NCI-H2227 (cell line): ENCODE results near the gene HOXB13.

Source experiments
- DNase-seq: peaks from one replicate; lab custom pipeline; 2025; ENCODE audit not compliant: unreplicated experiment; lab: John Stamatoyannopoulos, UW

HOXB13 gene

DNA sequence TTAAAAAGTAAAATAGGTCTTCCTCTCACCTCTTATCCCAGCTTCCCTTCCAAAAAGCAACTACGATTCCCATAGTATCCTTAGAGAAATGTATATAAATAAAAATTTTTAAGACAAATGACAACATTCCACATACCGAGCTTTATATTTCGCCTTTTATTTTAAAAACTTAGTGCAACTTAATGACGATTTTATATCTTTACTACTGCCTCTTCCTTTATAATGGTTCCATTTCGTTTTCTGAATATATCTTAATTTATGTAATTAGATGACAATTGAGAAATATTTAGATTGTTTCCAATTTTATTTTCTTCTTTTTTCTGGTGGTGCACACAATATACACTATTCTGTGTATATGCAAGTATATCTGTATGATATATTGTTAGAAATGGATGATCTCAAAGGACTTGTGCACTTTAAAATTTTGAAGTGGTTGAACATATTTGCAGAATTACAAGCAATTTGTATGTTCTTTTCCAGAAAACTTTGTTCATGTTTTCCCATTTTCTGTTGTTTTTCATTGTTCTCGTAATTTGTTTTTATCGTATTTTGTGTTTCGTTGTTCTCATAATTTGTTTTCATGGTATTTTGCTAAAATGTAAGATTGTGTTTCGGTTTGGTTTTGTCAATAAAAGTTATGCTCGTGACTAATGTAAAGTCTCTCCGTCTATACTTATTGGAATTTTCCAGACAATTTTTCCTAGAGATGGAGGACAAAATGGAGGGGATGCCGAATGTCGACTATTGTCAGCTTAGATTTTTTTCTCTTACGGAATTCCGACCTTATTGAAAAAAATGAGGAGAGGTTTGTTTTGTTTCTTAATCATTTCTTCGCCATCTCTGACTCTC, 20.4 kb upstream of the HOXB13 start:
- DNase-seq, result no peak

DNA sequence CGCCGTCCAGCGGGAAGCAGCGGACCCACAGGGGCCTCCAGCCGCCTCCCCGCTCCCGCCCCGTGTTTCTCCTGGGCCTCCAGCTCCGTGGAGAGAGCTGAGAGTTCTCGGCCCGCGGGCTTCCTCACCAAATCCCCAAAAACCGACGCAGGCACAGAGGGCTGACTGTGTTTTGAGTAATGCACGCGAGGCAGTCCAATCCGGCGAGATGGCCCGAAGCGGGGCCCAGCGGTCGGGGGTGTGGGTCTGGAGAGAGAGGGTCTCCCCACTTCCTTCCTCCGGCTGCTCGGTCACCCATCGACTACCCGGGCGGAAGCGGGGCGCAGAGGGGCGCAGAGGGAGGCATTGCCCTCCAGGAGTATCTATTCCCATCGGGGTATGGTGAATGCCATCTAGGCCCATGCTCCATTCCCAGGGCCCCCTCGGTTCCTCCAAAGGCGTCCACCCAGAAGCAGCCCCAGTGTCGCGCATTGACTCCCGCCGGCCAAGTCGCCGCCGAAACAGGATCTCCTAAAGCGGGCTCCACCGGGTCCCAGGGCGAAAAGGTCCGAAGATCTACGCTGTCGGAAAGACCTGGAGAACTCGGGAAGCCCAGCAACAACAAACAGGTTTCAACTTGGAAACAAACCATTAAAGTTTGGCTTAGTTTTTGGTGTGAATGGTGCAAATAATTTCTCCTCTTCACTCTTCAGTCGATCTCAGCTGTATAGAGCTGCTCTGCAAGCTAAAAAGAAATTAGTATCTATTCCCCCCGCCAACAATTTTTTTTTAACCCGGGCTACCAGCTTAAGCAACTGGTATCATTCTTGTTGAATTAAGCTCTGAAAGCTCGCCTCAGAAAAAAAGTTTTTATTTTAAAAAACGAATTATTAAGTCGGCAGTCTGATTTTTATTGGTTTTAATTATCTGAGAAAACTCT, 19.2 kb upstream of the HOXB13 start:
- no peak for DNase-seq

DNA sequence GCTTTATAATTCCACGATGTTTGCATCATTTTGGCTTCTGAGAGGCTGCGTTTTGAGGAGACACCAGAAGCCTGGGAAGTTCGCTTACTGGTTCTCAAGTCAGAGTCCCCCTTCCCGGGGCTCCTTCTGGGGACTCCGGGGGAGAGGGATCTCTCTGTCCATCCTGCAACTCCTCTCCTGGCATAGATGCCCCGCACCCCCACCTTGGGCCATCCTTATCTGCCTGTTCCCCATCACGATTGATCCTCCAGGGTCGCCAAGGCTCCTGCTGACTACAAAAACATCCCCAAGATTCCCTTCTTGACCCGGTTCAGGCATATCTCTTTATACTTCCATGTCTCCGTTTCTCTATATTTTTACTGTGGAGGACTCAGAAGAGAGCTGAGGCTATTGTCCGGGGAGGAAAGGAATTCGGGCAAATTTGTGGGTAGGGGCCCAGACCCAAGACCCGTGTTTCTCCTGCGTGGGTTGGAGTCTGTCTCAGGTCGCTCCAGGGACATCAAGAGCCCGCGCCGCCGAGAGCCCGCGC, 18.4 kb upstream of the HOXB13 start:
- no peak for DNase-seq

DNA sequence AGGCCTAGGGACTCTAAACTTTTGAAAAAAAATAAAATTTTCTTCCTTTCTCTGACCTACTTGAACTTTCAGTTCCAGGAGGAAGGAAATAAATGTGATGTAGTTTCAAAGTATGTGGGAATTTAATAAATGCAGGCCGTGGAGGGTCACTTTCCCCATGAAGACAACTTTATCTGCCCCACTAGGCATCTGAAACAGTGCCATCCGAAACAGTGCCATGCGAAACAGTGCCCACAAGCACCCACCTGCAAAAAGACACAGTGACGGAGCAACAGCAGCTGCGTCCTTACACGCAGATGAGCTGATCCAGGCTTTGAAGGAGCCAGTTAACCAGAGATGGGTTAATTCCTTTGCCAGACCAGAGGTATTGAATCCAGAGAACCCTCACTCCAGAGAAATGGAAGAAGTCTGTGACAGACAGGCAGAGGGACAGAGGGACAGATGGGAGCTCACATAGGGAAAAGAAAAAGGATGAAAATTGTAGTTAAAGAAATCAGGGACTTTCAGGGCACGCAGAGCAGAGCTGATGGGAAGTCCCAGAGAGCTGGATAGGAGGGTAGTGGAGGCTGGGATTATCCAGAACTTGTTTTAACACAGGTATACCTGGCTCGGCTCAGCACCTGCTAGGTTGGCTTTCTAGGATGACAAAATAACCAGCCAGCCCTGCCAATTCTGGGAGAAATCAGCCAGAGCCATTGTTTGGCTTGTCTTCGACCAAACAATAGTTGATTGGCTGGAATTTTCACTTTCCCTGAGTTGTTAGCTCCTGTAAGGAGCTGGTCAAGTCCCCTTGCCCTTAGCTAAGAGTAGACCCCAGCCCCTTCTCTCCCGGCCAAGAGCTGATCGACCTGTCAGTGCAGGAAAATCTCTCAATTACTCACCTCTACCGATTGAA, 17.1 kb upstream of the HOXB13 start:
- DNase-seq, result no peak

DNA sequence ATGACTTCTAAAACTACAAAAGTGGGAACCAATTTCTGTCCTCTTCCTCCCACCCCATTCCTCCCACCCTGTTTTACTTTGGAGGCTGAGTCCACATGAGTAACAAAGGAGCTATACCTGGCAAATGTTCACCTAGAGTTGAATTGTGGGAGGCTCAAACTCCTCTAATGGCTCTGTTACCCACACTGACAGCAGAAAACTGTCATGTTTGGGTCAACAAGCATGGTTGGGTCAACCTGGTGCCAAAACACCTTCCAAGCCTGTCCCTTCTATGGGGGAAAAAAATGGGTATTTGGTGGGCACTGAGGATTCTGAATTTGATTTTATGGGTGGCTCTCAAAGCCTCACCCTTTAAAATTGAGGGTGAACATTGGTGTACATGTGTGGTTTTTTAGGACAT, 12.0 kb upstream of the HOXB13 start:
- no peak for DNase-seq

DNA sequence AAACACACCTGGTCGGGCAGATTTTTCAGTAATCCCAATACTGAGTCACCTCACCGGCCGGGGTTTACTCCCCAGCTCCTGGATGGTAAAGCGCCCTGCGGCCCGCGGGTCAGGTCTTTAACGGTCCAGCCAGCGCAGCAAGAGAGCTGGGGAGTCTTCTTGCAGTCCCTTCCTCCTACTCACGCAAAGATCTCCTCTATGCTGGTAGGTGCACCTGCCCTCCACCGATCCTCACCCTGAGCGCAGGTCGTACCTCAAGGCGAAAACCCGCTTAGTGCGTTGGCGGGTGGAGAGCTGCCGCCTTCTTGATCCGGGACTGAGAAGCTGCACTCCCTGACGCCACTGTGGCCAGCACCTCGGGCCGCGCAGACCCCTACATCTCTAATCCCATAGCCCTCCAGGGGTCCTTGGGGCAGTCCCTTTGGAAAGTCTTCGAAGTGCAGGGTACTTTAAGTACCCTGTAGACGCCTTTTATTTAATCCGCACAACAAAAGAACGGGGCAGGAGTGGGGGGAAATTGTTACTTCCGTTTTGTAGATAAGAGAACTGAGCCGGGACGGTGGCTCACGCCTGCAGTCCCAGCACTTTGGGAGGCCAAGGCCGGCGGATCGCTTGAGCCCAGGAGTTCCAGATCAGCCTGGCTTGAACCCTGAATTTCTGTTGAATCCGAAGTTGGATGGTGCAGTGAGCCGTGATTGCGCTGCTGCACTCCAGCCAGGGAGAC, 10.4 kb upstream of the HOXB13 start:
- DNase-seq, result no peak

DNA sequence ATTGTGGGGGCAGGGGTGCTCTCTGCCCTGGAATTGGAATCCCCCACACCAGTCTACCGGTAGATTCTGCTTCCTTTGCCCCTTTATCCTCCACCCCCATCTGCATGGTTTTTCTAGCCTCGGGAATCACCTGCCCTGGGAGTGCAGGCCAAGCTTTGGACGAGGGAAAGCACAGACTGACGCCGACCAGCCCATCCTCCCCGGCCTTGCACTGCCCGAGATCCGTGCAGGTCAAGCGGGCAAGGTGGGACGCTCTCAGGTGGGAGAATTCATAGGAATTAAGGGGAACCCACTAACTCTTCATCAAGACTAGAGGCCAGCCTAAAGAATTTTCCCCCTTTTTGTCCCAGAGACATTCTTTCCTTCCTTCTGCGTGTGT, 9.9 kb upstream of the HOXB13 start:
- no peak for DNase-seq

DNA sequence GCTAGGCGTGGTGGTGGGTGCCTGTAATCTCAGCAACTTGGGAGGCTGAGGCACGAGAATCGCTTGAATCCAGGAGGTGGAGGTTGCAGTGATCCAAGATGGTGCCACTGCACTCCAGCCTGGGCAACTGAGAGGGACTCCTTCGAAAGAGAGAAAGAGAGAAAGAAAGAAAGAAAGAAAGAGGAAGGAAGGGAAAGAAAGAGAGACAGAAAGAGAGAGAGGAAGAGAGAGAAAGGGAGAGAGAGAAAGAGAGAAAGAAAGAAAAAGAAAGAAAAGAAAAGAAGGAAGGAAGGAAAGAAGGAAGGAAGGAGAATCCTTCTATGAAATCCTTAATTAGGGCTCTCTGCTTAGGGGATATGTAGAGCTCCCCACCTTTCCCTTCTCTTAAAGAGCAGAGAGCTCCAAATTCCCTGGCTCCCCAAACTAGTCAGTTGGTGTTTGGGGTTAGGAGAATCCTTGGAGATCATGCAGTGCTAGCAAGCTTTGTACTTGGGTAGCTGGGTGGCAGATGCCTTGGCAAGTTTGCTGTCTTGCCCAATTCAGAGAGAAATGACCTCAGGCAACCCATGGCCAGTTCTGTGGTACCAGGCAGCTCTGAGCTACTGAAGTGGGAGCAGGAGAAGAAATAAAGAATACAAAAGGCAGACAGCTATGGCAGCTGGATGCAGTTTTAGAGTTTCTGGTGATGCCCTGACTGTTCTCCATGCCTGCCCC, 8.9 kb upstream of the HOXB13 start:
- DNase-seq, result no peak

DNA sequence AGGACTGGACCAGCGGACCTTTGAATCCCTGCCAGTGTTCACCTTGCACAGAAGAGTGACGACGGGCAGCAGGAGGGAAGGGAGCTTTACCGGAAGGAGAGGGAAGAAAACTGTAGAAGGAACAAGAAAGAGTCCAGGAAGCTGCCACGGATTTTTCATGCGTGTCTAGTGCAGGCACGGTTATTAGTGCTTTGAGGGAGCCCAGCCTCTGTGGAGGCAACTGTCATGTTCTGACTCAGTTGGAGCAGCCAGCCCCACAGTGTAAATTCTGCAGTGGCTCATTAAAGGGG, 6.5 kb upstream of the HOXB13 start:
- no peak for DNase-seq

DNA sequence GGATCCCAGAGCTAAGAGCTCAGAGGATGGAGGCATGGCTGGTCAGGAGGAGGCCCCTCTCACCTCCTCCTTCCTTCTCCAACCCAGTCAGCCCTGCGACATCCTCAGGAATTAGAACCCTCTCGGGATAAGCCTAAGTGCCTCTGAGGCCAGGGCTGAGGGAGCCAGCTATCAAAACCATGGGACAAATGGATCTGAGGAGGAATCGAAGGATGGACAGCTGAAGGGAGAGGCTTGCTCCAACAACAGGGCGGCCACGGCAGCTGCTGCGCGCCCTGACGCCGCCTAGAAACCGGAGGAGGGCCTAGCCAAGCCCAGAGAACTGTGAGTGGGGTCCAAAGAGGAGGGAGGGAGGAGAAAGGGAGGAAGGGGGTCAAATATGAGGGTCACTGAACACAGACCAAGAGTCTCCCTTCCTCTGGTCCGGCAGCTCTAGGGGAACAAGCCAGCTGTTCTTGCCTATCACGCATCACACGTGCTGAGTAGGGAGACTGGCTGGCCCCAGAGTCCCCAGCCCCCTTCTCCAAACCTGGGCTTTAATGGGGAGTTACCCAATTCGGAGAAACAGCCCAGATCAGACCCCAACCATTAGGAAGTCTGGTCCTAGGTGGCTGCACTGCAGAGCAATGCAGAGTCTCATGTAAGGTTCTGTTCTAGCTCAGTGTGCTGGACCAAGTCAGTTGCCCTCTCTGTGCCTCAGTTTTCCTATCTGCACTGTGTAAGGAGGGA, 5.9 kb upstream of the HOXB13 start:
- DNase-seq, result no peak

DNA sequence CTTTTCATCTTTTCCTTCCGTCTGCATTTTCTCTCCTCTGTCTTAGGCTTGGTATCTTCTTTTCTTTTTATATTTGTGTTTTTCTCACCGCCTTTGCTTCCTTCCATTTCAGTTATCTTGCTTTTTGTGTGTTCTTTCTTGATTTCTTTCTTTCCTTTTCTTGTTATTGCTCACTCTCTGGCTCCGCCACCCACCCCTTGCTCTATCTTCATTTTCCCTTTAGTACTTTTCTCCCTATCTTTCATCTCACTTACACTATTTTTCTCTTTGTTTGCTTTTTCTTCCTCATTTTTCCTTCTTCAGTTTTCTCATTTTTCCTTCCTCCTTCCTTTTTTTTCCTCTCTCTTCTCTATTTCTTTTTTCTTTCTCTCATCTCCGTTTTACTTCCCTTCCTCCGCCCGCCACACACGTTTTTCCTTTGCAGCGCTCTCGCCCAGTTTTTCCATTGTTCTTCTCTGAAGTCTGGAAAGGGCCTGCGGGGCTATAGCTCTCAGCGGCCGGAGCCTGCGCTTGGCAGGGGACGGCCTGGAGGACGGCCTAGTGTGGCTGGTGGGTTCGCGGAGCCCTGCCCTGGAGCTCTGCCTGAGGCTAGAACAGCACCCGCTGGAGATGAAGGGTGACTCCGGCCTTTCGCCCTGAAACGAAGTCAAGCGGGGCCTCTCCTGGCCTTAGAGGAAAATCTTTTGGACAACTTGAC, 5.2 kb upstream of the HOXB13 start:
- no peak for DNase-seq

DNA sequence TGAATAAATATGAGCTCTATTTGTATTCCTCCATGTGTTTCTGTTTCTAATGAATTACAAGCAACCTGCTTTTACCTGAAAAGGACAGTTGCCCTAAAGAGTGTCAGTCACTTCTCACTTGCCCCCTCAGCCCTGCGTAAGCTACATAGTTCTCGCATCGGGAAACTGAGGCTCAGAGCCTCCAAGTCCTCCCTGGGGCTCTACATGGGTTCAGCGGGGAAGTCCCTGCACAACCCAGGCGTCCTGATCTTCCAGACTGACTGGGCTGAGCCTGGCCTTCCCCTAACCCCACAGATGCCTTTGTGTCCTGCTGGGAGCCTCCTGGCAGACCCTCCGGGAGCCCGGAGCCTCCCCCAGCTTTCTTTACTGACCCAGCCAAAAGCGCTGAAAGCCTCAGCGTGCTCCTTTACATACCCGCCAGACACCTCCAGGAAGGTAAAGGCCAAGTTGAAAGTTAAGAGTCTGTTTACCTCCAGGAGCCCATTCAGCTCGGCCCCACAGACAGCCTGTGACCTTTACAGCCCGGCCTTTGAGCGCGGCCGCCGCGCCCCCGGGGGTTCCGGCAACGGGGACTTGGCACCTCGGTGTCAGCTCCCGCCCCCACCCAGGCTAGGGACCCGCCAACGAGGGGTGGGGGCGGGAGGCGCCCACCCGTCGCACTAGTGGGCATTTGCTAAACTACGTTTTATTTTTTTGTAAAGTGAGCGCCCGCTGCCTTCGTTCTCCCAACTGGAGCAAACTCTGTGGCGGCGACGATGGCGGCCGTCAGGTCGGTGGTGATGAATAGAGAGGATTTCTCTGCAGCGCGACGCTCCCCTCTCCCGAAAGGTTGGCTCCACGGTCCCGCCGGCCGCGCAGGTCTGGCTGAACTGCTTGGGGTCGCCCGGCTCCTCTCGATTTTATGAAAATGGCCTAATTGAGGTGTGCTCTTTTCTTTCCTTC, 4.4 kb upstream of the HOXB13 start:
- no peak for DNase-seq

DNA sequence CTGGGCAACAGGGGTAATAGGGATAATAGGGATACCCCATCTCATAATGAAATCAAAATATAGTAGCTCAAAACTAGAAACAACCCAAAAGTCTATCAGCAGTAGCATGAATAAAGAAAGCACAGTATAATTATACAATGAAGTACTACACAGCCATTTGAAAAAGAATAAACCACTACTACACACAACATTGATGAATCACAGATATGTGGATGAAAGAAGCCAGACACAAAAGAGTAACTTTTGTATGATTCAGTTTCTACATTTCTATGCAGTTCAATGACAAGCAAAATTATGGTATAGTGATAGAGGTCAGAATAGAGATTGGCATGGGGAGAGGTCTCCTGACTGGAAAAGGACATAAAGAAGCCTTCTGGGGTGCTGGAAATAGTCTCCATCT, 2.8 kb upstream of the HOXB13 start:
- DNase-seq, result no peak

DNA sequence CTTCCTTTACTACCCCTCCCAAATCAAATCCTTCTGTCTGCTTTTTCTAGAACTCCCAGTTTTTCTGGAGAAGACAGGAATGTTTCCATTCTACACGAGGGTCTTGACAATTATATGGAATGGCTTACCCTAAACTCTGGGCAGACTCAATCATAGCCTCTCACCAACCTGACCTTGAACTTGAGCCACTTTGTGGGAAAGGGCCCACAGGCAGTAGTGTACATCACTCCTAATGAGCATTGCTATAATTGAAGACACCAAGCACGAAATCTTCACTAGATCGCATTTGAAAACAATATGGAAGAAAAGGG, 1.6 kb upstream of the HOXB13 start:
- DNase-seq, result no peak

DNA sequence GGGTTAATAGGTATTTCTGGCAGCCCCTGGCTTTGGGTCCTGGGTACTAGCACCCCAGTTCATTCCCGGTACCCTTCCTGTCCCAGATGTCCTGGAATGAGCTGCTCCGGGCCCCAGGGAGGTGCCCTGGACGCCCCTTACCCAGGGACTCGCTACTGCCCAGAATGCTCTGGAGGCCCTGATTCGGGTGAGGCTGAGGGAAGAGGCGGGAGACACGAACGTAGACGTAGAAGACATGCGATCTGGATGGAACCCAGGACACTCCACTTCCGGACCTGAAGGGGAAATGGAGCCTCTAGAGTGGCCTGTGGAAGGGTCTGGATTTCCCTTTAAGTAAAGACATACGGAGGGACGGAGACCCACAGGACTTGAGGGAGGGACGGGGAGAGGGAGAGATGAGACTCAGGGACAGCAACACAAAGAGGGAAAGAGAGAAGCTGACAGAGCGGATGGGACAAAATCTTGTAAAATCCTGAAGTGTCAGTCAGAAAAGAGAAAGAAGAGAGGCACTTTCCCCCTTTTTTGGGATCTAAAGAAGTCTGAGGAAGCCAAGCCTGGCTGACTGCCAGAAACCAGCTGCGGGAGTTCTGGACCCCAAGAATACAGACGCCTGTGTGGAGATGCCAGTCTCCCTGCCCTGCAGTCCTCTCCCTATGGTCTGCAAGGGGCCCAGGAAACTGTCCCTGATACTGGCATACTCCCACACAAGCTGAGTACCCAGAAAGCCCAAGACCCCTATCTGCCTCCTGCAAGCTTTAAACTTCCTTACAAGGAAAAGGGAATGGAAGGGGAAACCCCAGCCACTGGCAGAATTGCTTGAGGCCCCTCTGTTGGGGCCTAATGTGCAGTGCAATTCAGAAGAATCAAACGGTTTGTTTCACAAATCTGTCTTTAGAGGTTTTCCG, 1.0 kb upstream of the HOXB13 start:
- no peak for DNase-seq

DNA sequence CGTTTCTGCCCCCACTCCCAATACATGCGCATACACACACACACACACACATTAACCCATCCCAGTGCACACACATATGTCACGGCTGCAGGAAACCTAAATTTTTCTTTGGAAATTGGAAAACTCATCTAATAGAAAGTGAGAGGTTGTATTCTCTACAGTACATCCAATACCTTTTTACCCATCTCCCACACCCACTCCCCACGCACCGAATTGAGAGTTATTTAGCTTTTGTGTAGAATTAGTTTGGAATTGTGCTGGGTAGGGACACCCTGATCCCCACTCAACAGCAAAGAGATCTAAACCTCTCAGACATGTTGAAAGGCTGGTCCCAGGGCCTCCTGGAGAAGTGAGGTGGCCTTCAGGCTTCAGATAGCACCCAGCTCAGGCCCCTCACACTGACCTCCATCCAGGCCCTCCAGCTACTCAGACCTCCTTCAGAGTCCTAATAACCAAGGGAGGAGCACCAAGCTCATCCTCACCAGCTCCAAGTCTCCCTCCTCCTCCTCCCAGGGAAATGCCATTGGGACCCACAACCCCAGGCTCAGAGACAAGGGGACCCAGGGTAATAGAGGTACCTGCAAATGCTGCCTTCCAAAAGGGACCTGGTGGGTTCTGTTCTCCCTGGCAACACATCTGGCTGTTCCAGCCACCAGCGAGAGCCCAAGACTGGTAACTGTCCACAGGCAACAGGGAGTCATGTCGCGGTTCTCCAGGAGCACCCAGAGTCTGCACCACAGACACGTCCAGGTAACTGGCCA, 955 bp downstream of the HOXB13 start:
- DNase-seq, result no peak
